ENCODE data around the gene TYW1.
A peak's percentile ranks its signal among the peaks of the same experiment; 100 is the strongest.
"Not testable (repeated sequence)": the region's sequence is repeated elsewhere in the genome, so short reads cannot be mapped to it uniquely, and the experiment has no call there.

TYW1 gene

GRCh38 chr7:67104937-67105336 is 108.3 kb downstream of the TYW1 start:
- not testable (repeated sequence) for H3K23ac ChIP-seq (ENCODE audit: low read length); H3K4ac ChIP-seq (ENCODE audit: low read depth, low read length); H2AFZ ChIP-seq (ENCODE audit: insufficient read depth, low read length, poor library complexity); H2AK5ac ChIP-seq (ENCODE audit: low read length); H3K27me3 ChIP-seq (ENCODE audit: insufficient read depth, low read length); H3K4me3 ChIP-seq (ENCODE audit: low read depth, low read length); H3K36me3 ChIP-seq (ENCODE audit: control insufficient read depth in 1 of 2, insufficient read depth in 2 of 2, low read length in 2 of 2); H4K8ac ChIP-seq (ENCODE audit: low read depth, low read length); H2BK120ac ChIP-seq (ENCODE audit: insufficient read depth, low read length, poor library complexity); H3K9ac ChIP-seq (ENCODE audit: low read length); H3K14ac ChIP-seq (ENCODE audit: low read length); H3K79me1 ChIP-seq (ENCODE audit: low read length); H4K12ac ChIP-seq (ENCODE audit: low read depth, low read length); H2BK5ac ChIP-seq (ENCODE audit: low read depth, low read length, poor library complexity); H3K79me2 ChIP-seq (ENCODE audit: control insufficient read depth, insufficient read depth, low read length, poor library complexity); H3K4me1 ChIP-seq (ENCODE audit: control insufficient read depth in 1 of 2, insufficient read depth in 2 of 2, low read length in 2 of 2); H3K18ac ChIP-seq (ENCODE audit: low read length); H3K4me2 ChIP-seq (ENCODE audit: low read length); H3K9me3 ChIP-seq (ENCODE audit: insufficient read depth, low read depth, low read length); H3K27ac ChIP-seq (ENCODE audit: low read depth, low read length); DNase-seq
- H4K91ac ChIP-seq (ENCODE audit: low read depth, low read length), result peak overlapping the region; percentile 20
- WGBS (ENCODE audit: extremely low coverage, insufficient coverage, insufficient read length), result no CpG with 5 or more reads among the region's 4 CpGs
- peak overlapping the region; percentile 41 for H2BK12ac ChIP-seq (ENCODE audit: low read length)

GRCh38 chr7:67105377-67105776 is 108.7 kb downstream of the TYW1 start:
- Histone ChIP-seq H3K36me3 (ENCODE audit: control insufficient read depth in 1 of 2, insufficient read depth in 2 of 2, low read length in 2 of 2) (no peaks in the 10 kb centered on the region), H3K4me2 (ENCODE audit: low read length) (no peak overlapping the region), H3K79me1 (ENCODE audit: low read length) (no peaks in the 10 kb centered on the region), H3K4ac (ENCODE audit: low read depth, low read length) (no peak overlapping the region), H3K4me1 (ENCODE audit: control insufficient read depth in 1 of 2, insufficient read depth in 2 of 2, low read length in 2 of 2) (peaks cover 2 to 3% of the 10 kb centered on the region in 2 experiments), H2AK5ac (ENCODE audit: low read length) (no peak overlapping the region), H3K9me3 (ENCODE audit: insufficient read depth, low read depth, low read length) (no peaks in the 10 kb centered on the region), H4K8ac (ENCODE audit: low read depth, low read length) (no peak overlapping the region), H2BK5ac (ENCODE audit: low read depth, low read length, poor library complexity) (no peak overlapping the region), H3K79me2 (ENCODE audit: control insufficient read depth, insufficient read depth, low read length, poor library complexity) (no peaks in the 10 kb centered on the region), H4K12ac (ENCODE audit: low read depth, low read length) (no peak overlapping the region), H2BK12ac (ENCODE audit: low read length) (no peak overlapping the region), H3K9ac (ENCODE audit: low read length) (no peak overlapping the region), H3K23ac (ENCODE audit: low read length) (no peak overlapping the region), H2AFZ (ENCODE audit: insufficient read depth, low read length, poor library complexity) (no peak overlapping the region), H3K27me3 (ENCODE audit: insufficient read depth, low read length) (no peaks in the 10 kb centered on the region), H3K14ac (ENCODE audit: low read length) (no peak overlapping the region), H3K27ac (ENCODE audit: low read depth, low read length) (no peak overlapping the region), H3K18ac (ENCODE audit: low read length) (no peak overlapping the region), H4K91ac (ENCODE audit: low read depth, low read length) (no peak overlapping the region), H2BK120ac (ENCODE audit: insufficient read depth, low read length, poor library complexity) (no peak overlapping the region), H3K4me3 (ENCODE audit: low read depth, low read length) (no peak overlapping the region)
- no peak for DNase-seq
- WGBS (ENCODE audit: extremely low coverage, insufficient coverage, insufficient read length), result no CpG with 5 or more reads among the region's 4 CpGs

GRCh38 chr7:67106255-67106654 is 109.6 kb downstream of the TYW1 start:
- H3K27ac ChIP-seq (ENCODE audit: low read depth, low read length); H3K79me2 ChIP-seq (ENCODE audit: control insufficient read depth, insufficient read depth, low read length, poor library complexity); H3K23ac ChIP-seq (ENCODE audit: low read length); DNase-seq; H3K27me3 ChIP-seq (ENCODE audit: insufficient read depth, low read length); H2BK120ac ChIP-seq (ENCODE audit: insufficient read depth, low read length, poor library complexity); H3K4ac ChIP-seq (ENCODE audit: low read depth, low read length); H3K9ac ChIP-seq (ENCODE audit: low read length); H2AK5ac ChIP-seq (ENCODE audit: low read length); H3K36me3 ChIP-seq (ENCODE audit: control insufficient read depth in 1 of 2, insufficient read depth in 2 of 2, low read length in 2 of 2); H2BK12ac ChIP-seq (ENCODE audit: low read length); H3K14ac ChIP-seq (ENCODE audit: low read length); H4K8ac ChIP-seq (ENCODE audit: low read depth, low read length); H3K4me2 ChIP-seq (ENCODE audit: low read length); H2BK5ac ChIP-seq (ENCODE audit: low read depth, low read length, poor library complexity); H2AFZ ChIP-seq (ENCODE audit: insufficient read depth, low read length, poor library complexity); H4K91ac ChIP-seq (ENCODE audit: low read depth, low read length); H4K12ac ChIP-seq (ENCODE audit: low read depth, low read length); H3K9me3 ChIP-seq (ENCODE audit: insufficient read depth, low read depth, low read length); H3K79me1 ChIP-seq (ENCODE audit: low read length); H3K18ac ChIP-seq (ENCODE audit: low read length); H3K4me1 ChIP-seq (ENCODE audit: control insufficient read depth in 1 of 2, insufficient read depth in 2 of 2, low read length in 2 of 2); H3K4me3 ChIP-seq (ENCODE audit: low read depth, low read length): not testable (repeated sequence)
- WGBS (ENCODE audit: extremely low coverage, insufficient coverage, insufficient read length), result no CpG with 5 or more reads among the region's 4 CpGs

- not testable (repeated sequence) for H3K79me2 ChIP-seq (ENCODE audit: control insufficient read depth, insufficient read depth, low read length, poor library complexity); H4K91ac ChIP-seq (ENCODE audit: low read depth, low read length); H3K23ac ChIP-seq (ENCODE audit: low read length); H3K4ac ChIP-seq (ENCODE audit: low read depth, low read length); H2AK5ac ChIP-seq (ENCODE audit: low read length); H3K18ac ChIP-seq (ENCODE audit: low read length); H2AFZ ChIP-seq (ENCODE audit: insufficient read depth, low read length, poor library complexity); H3K4me2 ChIP-seq (ENCODE audit: low read length); H3K36me3 ChIP-seq (ENCODE audit: control insufficient read depth in 1 of 2, insufficient read depth in 2 of 2, low read length in 2 of 2); H2BK5ac ChIP-seq (ENCODE audit: low read depth, low read length, poor library complexity); H3K9ac ChIP-seq (ENCODE audit: low read length); H3K14ac ChIP-seq (ENCODE audit: low read length); H4K12ac ChIP-seq (ENCODE audit: low read depth, low read length); H3K4me3 ChIP-seq (ENCODE audit: low read depth, low read length); H3K9me3 ChIP-seq (ENCODE audit: insufficient read depth, low read depth, low read length); H3K27me3 ChIP-seq (ENCODE audit: insufficient read depth, low read length); H4K8ac ChIP-seq (ENCODE audit: low read depth, low read length); DNase-seq; H3K27ac ChIP-seq (ENCODE audit: low read depth, low read length); H2BK120ac ChIP-seq (ENCODE audit: insufficient read depth, low read length, poor library complexity); H2BK12ac ChIP-seq (ENCODE audit: low read length); H3K4me1 ChIP-seq (ENCODE audit: control insufficient read depth in 1 of 2, insufficient read depth in 2 of 2, low read length in 2 of 2); H3K79me1 ChIP-seq (ENCODE audit: low read length)
- no CpG with 5 or more reads among the region's 2 CpGs for WGBS (ENCODE audit: extremely low coverage, insufficient coverage, insufficient read length)
Measured at GRCh38 chr7:67111342-67111741, 114.7 kb downstream of the TYW1 start.

Data from trophoblast cell (in vitro differentiated cells and primary cell).